GM12891 (cell line): ENCODE results near the gene VPS11.

ENCODE experiments used
- PAX5 ChIP-seq: IDR thresholded peaks from 2 replicates; pipeline ENCODE4 v1.6.1; 2011; ENCODE audit warnings: low read length, moderate library complexity, mild to moderate bottlenecking; ENCODE audit not compliant: insufficient read depth, severe bottlenecking
- POLR2A ChIP-seq: IDR thresholded peaks from 2 replicates; pipeline ENCODE4 v1.6.1; 2011; ENCODE audit warnings: low read depth, low read length, control low read depth
- POLR2AphosphoS5 ChIP-seq: IDR thresholded peaks from 2 replicates; pipeline ENCODE4 v1.6.1; 2011; ENCODE audit warnings: low read depth, low read length, control low read depth
- TAF1 ChIP-seq: IDR thresholded peaks from 2 replicates; pipeline ENCODE4 v1.6.1; 2011; ENCODE audit warnings: low read depth, low read length, control low read depth

- no peak for TF ChIP-seq POLR2AphosphoS5
- TF ChIP-seq POLR2A: no peak
- no peak for TF ChIP-seq PAX5
- no peak for TF ChIP-seq TAF1
These were observed 25.6 kb upstream of the VPS11 start for GRCh38 chr11:119041821-119042514.
